Stimulated activated CD4-positive, alpha-beta T cell treated with anti-CD3 and anti-CD28 coated beads, Interleukin-4, amount 100 ng/mL, for 1 hour (primary cell): Measurements from ENCODE around the gene ARHGAP26.

Experiments
- DNase-seq: peaks from one replicate; pipeline ENCODE4 v3.0.0-alpha.2; 2020

The ARHGAP26 gene

GRCh38 chr5:143001764-143002351, 231.7 kb downstream of the ARHGAP26 start:
- peak; percentile 10 for DNase-seq

- DNase-seq = peak; percentile 35
Measured at GRCh38 chr5:143002459-143003327, 232.5 kb downstream of the ARHGAP26 start.

GRCh38 chr5:143003328-143003636, 233.1 kb downstream of the ARHGAP26 start:
- DNase-seq = no peak

- DNase-seq = no peak
Measured at GRCh38 chr5:143004361-143005145, 234.4 kb downstream of the ARHGAP26 start.

GRCh38 chr5:143006501-143006900, 236.3 kb downstream of the ARHGAP26 start:
- no peak for DNase-seq

GRCh38 chr5:143008032-143008431, 237.9 kb downstream of the ARHGAP26 start:
- no peak for DNase-seq

- DNase-seq = peak; percentile 58
Measured at GRCh38 chr5:143008809-143009521, 238.8 kb downstream of the ARHGAP26 start.

GRCh38 chr5:143010351-143010750, 240.2 kb downstream of the ARHGAP26 start:
- DNase-seq = no peak

GRCh38 chr5:143011585-143011984, 241.4 kb downstream of the ARHGAP26 start:
- no peak for DNase-seq

GRCh38 chr5:143013176-143013891, 243.2 kb downstream of the ARHGAP26 start:
- DNase-seq = no peak

GRCh38 chr5:143014017-143014651, 244.0 kb downstream of the ARHGAP26 start:
- DNase-seq = peak; percentile 45

GRCh38 chr5:143016777-143017516, 246.8 kb downstream of the ARHGAP26 start:
- peak; percentile 32 for DNase-seq

- DNase-seq = no peak
Measured at GRCh38 chr5:143017541-143017940, 247.4 kb downstream of the ARHGAP26 start.

- DNase-seq = no peak
Measured at GRCh38 chr5:143017992-143018391, 247.8 kb downstream of the ARHGAP26 start.

GRCh38 chr5:143019157-143019556, 249.0 kb downstream of the ARHGAP26 start:
- no peak for DNase-seq

- no peak for DNase-seq
Measured at GRCh38 chr5:143019614-143020515, 249.7 kb downstream of the ARHGAP26 start.

GRCh38 chr5:143021595-143021994, 251.4 kb downstream of the ARHGAP26 start:
- no peak for DNase-seq

- no peak for DNase-seq
Measured at GRCh38 chr5:143023411-143024096, 253.4 kb downstream of the ARHGAP26 start.

- no peak for DNase-seq
Measured at GRCh38 chr5:143024228-143024920, 254.2 kb downstream of the ARHGAP26 start.
